Glomerular visceral epithelial cell (primary cell): ENCODE measurements around the gene SLC16A6.
"Not testable (repeated sequence)": the region's sequence is repeated elsewhere in the genome, so short reads cannot be mapped to it uniquely, and the experiment has no call there.

Source experiments
- DNase-seq: peaks from one replicate; pipeline ENCODE4 v3.0.0-alpha.2; 2016; ENCODE audit errors: extremely low spot score

SLC16A6 gene

GRCh38 chr17:68314916-68315535 is 24.1 kb upstream of the SLC16A6 start:
- DNase-seq: no peak

GRCh38 chr17:68310152-68310551 is 19.2 kb upstream of the SLC16A6 start:
- DNase-seq: no peak

- not testable (repeated sequence) for DNase-seq
Measured at GRCh38 chr17:68309066-68309670, 18.2 kb upstream of the SLC16A6 start.

- not testable (repeated sequence) for DNase-seq
Measured at GRCh38 chr17:68308486-68308885, 17.6 kb upstream of the SLC16A6 start.

GRCh38 chr17:68307443-68307842 is 16.5 kb upstream of the SLC16A6 start:
- no peak for DNase-seq

- DNase-seq: no peak
Measured at GRCh38 chr17:68306819-68307218, 15.9 kb upstream of the SLC16A6 start.

- DNase-seq: no peak
Measured at GRCh38 chr17:68305142-68305541, 14.2 kb upstream of the SLC16A6 start.

GRCh38 chr17:68304706-68305105 is 13.8 kb upstream of the SLC16A6 start:
- DNase-seq: no peak

GRCh38 chr17:68302666-68303065 is 11.7 kb upstream of the SLC16A6 start:
- no peak for DNase-seq

GRCh38 chr17:68302066-68302564 is 11.2 kb upstream of the SLC16A6 start:
- DNase-seq: no peak

- DNase-seq: no peak
Measured at GRCh38 chr17:68301438-68301959, 10.6 kb upstream of the SLC16A6 start.

GRCh38 chr17:68299817-68300216 is 8.9 kb upstream of the SLC16A6 start:
- no peak for DNase-seq

- no peak for DNase-seq
Measured at GRCh38 chr17:68298601-68299000, 7.7 kb upstream of the SLC16A6 start.

GRCh38 chr17:68297195-68297594 is 6.3 kb upstream of the SLC16A6 start:
- DNase-seq: no peak

- DNase-seq: no peak
Measured at GRCh38 chr17:68296217-68297191, 5.6 kb upstream of the SLC16A6 start.

- no peak for DNase-seq
Measured at GRCh38 chr17:68295086-68295485, 4.2 kb upstream of the SLC16A6 start.

GRCh38 chr17:68294617-68295016 is 3.7 kb upstream of the SLC16A6 start:
- DNase-seq: no peak

GRCh38 chr17:68294196-68294555 is 3.2 kb upstream of the SLC16A6 start:
- no peak for DNase-seq

GRCh38 chr17:68293490-68294195 is 2.7 kb upstream of the SLC16A6 start:
- DNase-seq: no peak

GRCh38 chr17:68292689-68293040 is 1.7 kb upstream of the SLC16A6 start:
- DNase-seq: no peak

- peak; percentile 76 for DNase-seq
Measured at GRCh38 chr17:68291836-68292688, 1.1 kb upstream of the SLC16A6 start.
